HAP-1 (cell line): ENCODE data around the gene LTB4R.
A peak's percentile ranks its signal among the peaks of the same experiment; 100 is the strongest.

ENCODE experiments used
- DNase-seq, 2 experiments: peaks; one replicate each; pipeline ENCODE4 v3.0.0-alpha.2; 2016 to 2020; ENCODE audit warnings: low spot score in 2 of 2
- H3K27me3 ChIP-seq: fragments of 250-450 bp; sonication (Bioruptor Pico); 2 replicates; pipeline ENCODE4 v1.5.1; 2020; ENCODE audit warnings: low read depth, mild to moderate bottlenecking, moderate library complexity
- H3K36me3 ChIP-seq: fragments of 250-450 bp; sonication (Bioruptor Pico); replicated peaks from 2 replicates; pipeline ENCODE4 v1.5.1; 2020; ENCODE audit warnings: mild to moderate bottlenecking
- H3K4me1 ChIP-seq: fragments of 250-450 bp; sonication (Bioruptor Pico); 2 replicates; pipeline ENCODE4 v1.5.1; 2020; ENCODE audit warnings: mild to moderate bottlenecking
- H3K4me3 ChIP-seq: fragments of 250-450 bp; sonication (Bioruptor Pico); 2 replicates; pipeline ENCODE4 v1.5.1; 2020; ENCODE audit warnings: mild to moderate bottlenecking, moderate library complexity
- H3K9me3 ChIP-seq: fragments of 250-450 bp; sonication (Bioruptor Pico); 2 replicates; pipeline ENCODE4 v1.5.1; 2020; ENCODE audit warnings: mild to moderate bottlenecking, moderate library complexity
- in situ Hi-C: fragments of 300-500 bp; cut with MboI; formaldehyde crosslinking; loops from 3 replicates; pipeline ENCODE4 v1.14.3; 2020; ENCODE audit warnings: low sequenced_read_pairs, inconsistent platforms, mixed read lengths

Gene LTB4R

GRCh38 chr14:24271834-24272263 is 39.5 kb upstream of the LTB4R start:
- in situ Hi-C loops = no loop called here
- Histone ChIP-seq H3K4me3 (peak overlapping the region; percentile 75), H3K9me3 (no peaks in the 10 kb centered on the region), H3K36me3 (no peaks in the 10 kb centered on the region), H3K27me3 (no peaks in the 10 kb centered on the region), H3K4me1 (peaks cover 7% of the 10 kb centered on the region)
- DNase-seq = no peak

- Histone ChIP-seq H3K9me3 (no peaks in the 10 kb centered on the region), H3K4me1 (peaks cover 7% of the 10 kb centered on the region), H3K36me3 (no peaks in the 10 kb centered on the region), H3K27me3 (no peaks in the 10 kb centered on the region), H3K4me3 (no peak overlapping the region)
- no peak for DNase-seq
- in situ Hi-C loops = no loop called here
Measured at GRCh38 chr14:24272467-24272866, 38.8 kb upstream of the LTB4R start.

GRCh38 chr14:24273422-24273998 is 37.8 kb upstream of the LTB4R start:
- Histone ChIP-seq H3K4me1 (peaks cover 7% of the 10 kb centered on the region), H3K9me3 (no peaks in the 10 kb centered on the region), H3K27me3 (no peaks in the 10 kb centered on the region), H3K36me3 (no peaks in the 10 kb centered on the region), H3K4me3 (no peak overlapping the region)
- in situ Hi-C loops = no loop called here
- DNase-seq = peak in 1 of 2 experiments; percentile 25

GRCh38 chr14:24274101-24274543 is 37.2 kb upstream of the LTB4R start:
- Histone ChIP-seq H3K4me1 (peaks cover 7% of the 10 kb centered on the region), H3K4me3 (no peak overlapping the region), H3K27me3 (no peaks in the 10 kb centered on the region), H3K9me3 (no peaks in the 10 kb centered on the region), H3K36me3 (no peaks in the 10 kb centered on the region)
- no peak for DNase-seq
- in situ Hi-C loops = no loop called here

- no peak overlapping the region for H3K4me3 ChIP-seq
- peaks cover 2% of the 10 kb centered on the region for H3K4me1 ChIP-seq
- H3K36me3 ChIP-seq = no peaks in the 10 kb centered on the region
- in situ Hi-C loops = no loop called here
- H3K9me3 ChIP-seq = no peaks in the 10 kb centered on the region
- no peaks in the 10 kb centered on the region for H3K27me3 ChIP-seq
- no peak for DNase-seq
Measured at GRCh38 chr14:24277071-24277470, 34.2 kb upstream of the LTB4R start.

- no peaks in the 10 kb centered on the region for H3K9me3 ChIP-seq
- H3K4me3 ChIP-seq = no peak overlapping the region
- in situ Hi-C loops = no loop called here
- no peaks in the 10 kb centered on the region for H3K36me3 ChIP-seq
- H3K4me1 ChIP-seq = no peaks in the 10 kb centered on the region
- no peaks in the 10 kb centered on the region for H3K27me3 ChIP-seq
- no peak for DNase-seq
Measured at GRCh38 chr14:24277606-24278321, 33.5 kb upstream of the LTB4R start.

- Histone ChIP-seq H3K4me3 (no peak overlapping the region), H3K4me1 (no peaks in the 10 kb centered on the region), H3K27me3 (no peaks in the 10 kb centered on the region), H3K36me3 (no peaks in the 10 kb centered on the region), H3K9me3 (no peaks in the 10 kb centered on the region)
- no peak for DNase-seq
- in situ Hi-C loops = no loop called here
Measured at GRCh38 chr14:24278424-24278823, 32.9 kb upstream of the LTB4R start.

- Histone ChIP-seq H3K4me3 (no peak overlapping the region), H3K4me1 (no peaks in the 10 kb centered on the region), H3K36me3 (no peaks in the 10 kb centered on the region), H3K27me3 (no peaks in the 10 kb centered on the region), H3K9me3 (no peaks in the 10 kb centered on the region)
- no peak for DNase-seq
- in situ Hi-C loops = no loop called here
Measured at GRCh38 chr14:24279301-24280186, 31.8 kb upstream of the LTB4R start.

GRCh38 chr14:24280797-24281460 is 30.4 kb upstream of the LTB4R start:
- H3K9me3 ChIP-seq = no peaks in the 10 kb centered on the region
- no peak overlapping the region for H3K4me3 ChIP-seq
- in situ Hi-C loops = no loop called here
- DNase-seq = no peak
- no peaks in the 10 kb centered on the region for H3K27me3 ChIP-seq
- no peaks in the 10 kb centered on the region for H3K36me3 ChIP-seq
- H3K4me1 ChIP-seq = no peaks in the 10 kb centered on the region

- Histone ChIP-seq H3K27me3 (no peaks in the 10 kb centered on the region), H3K9me3 (no peaks in the 10 kb centered on the region), H3K4me3 (no peak overlapping the region), H3K36me3 (no peaks in the 10 kb centered on the region), H3K4me1 (no peaks in the 10 kb centered on the region)
- DNase-seq = no peak
- in situ Hi-C loops = no loop called here
Measured at GRCh38 chr14:24281636-24282035, 29.7 kb upstream of the LTB4R start.

- no peaks in the 10 kb centered on the region for H3K36me3 ChIP-seq
- no peaks in the 10 kb centered on the region for H3K27me3 ChIP-seq
- H3K9me3 ChIP-seq = no peaks in the 10 kb centered on the region
- no peaks in the 10 kb centered on the region for H3K4me1 ChIP-seq
- in situ Hi-C loops = no loop called here
- no peak for DNase-seq
- H3K4me3 ChIP-seq = no peak overlapping the region
Measured at GRCh38 chr14:24282736-24283135, 28.6 kb upstream of the LTB4R start.

GRCh38 chr14:24283796-24284460 is 27.4 kb upstream of the LTB4R start:
- Histone ChIP-seq H3K4me1 (no peaks in the 10 kb centered on the region), H3K27me3 (no peaks in the 10 kb centered on the region), H3K9me3 (no peaks in the 10 kb centered on the region), H3K36me3 (no peaks in the 10 kb centered on the region), H3K4me3 (no peak overlapping the region)
- in situ Hi-C loops = no loop called here
- no peak for DNase-seq

GRCh38 chr14:24284501-24285035 is 26.7 kb upstream of the LTB4R start:
- Histone ChIP-seq H3K9me3 (no peaks in the 10 kb centered on the region), H3K4me1 (no peaks in the 10 kb centered on the region), H3K36me3 (no peaks in the 10 kb centered on the region), H3K27me3 (no peaks in the 10 kb centered on the region), H3K4me3 (no peak overlapping the region)
- DNase-seq = no peak
- in situ Hi-C loops = no loop called here
